Upper lobe of left lung (tissue), 4 donors: Measurements from ENCODE around the gene KLK2.

Experiments
- CTCF ChIP-seq, 6 experiments: fragments of 450-650 bp in 4 of 6; fragments of 200-600 bp in 2 of 6; sonication (generic) in 2 of 6; IDR thresholded peaks; one replicate each; pipeline ENCODE4 v1.5.1; 2016 to 2019; ENCODE audit warnings: antibody characterized with exemption in 6 of 6
- EP300 ChIP-seq, 4 donors: sonication (generic); formaldehyde crosslinking; IDR thresholded peaks; one replicate each; pipeline ENCODE4 v1.5.1; 2017; ENCODE audit warnings: antibody characterized with exemption in 4 of 4, control low read depth in 2 of 4
- POLR2A ChIP-seq, 4 donors: fragments of 450-650 bp; IDR thresholded peaks; one replicate each; pipeline ENCODE4 v1.5.1; 2016 to 2017; ENCODE audit warnings: antibody characterized with exemption in 4 of 4, mild to moderate bottlenecking in 2 of 4

GRCh38 chr19:50906217-50906616 lies 33.0 kb downstream of the KLK2 start:
- peak in 2 of 6 experiments; percentile 9 to 12 for TF ChIP-seq CTCF (IDR thresholded peaks at IDR 0.05)
- no peak for TF ChIP-seq EP300 (IDR thresholded peaks at IDR 0.05)
- no peak for TF ChIP-seq POLR2A (IDR thresholded peaks at IDR 0.05)
